Fibroblast of lung (primary cell): ENCODE data around the gene RASSF4. TPM values are rescaled to one million over a fixed set of nuclear protein-coding genes. Genes with fewer than 3 reads are reported as not detected.

Experiments used
- DNase-seq, 2 donors: peaks; one replicate each; pipeline versions ENCODE4 v3.0.0 to v3.0.0-alpha.2; 2010; ENCODE audit warnings: low read depth in 2 of 2
- H2AFZ ChIP-seq: 2 replicates; pipeline ENCODE4 v1.5.1; 2012; ENCODE audit warnings: low read length, control low read depth, inconsistent platforms
- H3K27ac ChIP-seq: 2 replicates; pipeline ENCODE4 v1.5.1; 2011; ENCODE audit warnings: low read length, control low read depth; ENCODE audit not compliant: insufficient read depth
- H3K27me3 ChIP-seq: 2 replicates; pipeline ENCODE4 v1.5.1; 2011; ENCODE audit warnings: mild to moderate bottlenecking, low read length; ENCODE audit not compliant: control insufficient read depth, insufficient read depth
- H3K36me3 ChIP-seq: 2 replicates; pipeline ENCODE4 v1.5.1; 2011; ENCODE audit warnings: low read length; ENCODE audit not compliant: control insufficient read depth, insufficient read depth
- H3K4me1 ChIP-seq: 2 replicates; pipeline ENCODE4 v1.5.1; 2011; ENCODE audit warnings: low read length; ENCODE audit not compliant: control insufficient read depth, insufficient read depth; ENCODE audit errors: extremely low read depth
- H3K4me2 ChIP-seq: 2 replicates; pipeline ENCODE4 v1.5.1; 2011; ENCODE audit warnings: low read length, control low read depth; ENCODE audit not compliant: insufficient read depth; ENCODE audit errors: extremely low read depth
- H3K4me3 ChIP-seq, 4 experiments: fragments of 200-600 bp in 1 of 4; sonication (generic) in 1 of 4; replicated peaks in 1 of 4; 2 replicates each; pipeline ENCODE4 v1.5.1; 2011 to 2016; ENCODE audit warnings: low read length in 4 of 4, low read depth in 3 of 4, mild to moderate bottlenecking in 3 of 4, control low read depth in 2 of 4, inconsistent platforms in 1 of 4, mixed read lengths in 1 of 4; ENCODE audit not compliant: insufficient read depth in 1 of 4; ENCODE audit errors: control extremely low read depth in 1 of 4
- H3K79me2 ChIP-seq: 2 replicates; pipeline ENCODE4 v1.5.1; 2012; ENCODE audit warnings: mild to moderate bottlenecking, low read length, inconsistent platforms; ENCODE audit not compliant: control insufficient read depth, insufficient read depth
- H3K9ac ChIP-seq: 2 replicates; pipeline ENCODE4 v1.5.1; 2011; ENCODE audit warnings: mild to moderate bottlenecking, low read length, control low read depth; ENCODE audit not compliant: insufficient read depth
- H3K9me3 ChIP-seq: 2 replicates; pipeline ENCODE4 v1.5.1; 2012; ENCODE audit warnings: low read depth, low read length; ENCODE audit not compliant: control insufficient read depth, insufficient read depth
- H4K20me1 ChIP-seq: 2 replicates; pipeline ENCODE4 v1.5.1; 2011; ENCODE audit warnings: low read length; ENCODE audit not compliant: control insufficient read depth, insufficient read depth; ENCODE audit errors: extremely low read depth
- CTCF ChIP-seq, 2 donors: IDR thresholded peaks in 1 of 2; conservative IDR thresholded peaks in 1 of 2; 1 replicate in 1 of 2; 2 replicates in 1 of 2; pipeline ENCODE4 v1.5.1; 2011 to 2012; ENCODE audit warnings: low read length in 2 of 2, control low read depth in 1 of 2, inconsistent platforms in 1 of 2, low read depth in 1 of 2, mild to moderate bottlenecking in 1 of 2
- EZH2 ChIP-seq: IDR thresholded peaks from 2 replicates; pipeline ENCODE4 v1.5.1; 2012; ENCODE audit warnings: low read length, control low read depth, mild to moderate bottlenecking; ENCODE audit errors: missing control alignments
- polyA minus RNA-seq: library from RNA; depleted of rRNA, polyadenylated mRNA; stranded (reverse); fragments of >200 nt; gene quantifications from 2 replicates; pipeline ENCODE4 v1.2.3, GENCODE V29; 2011; ENCODE audit warnings: low replicate concordance
- polyA plus RNA-seq, 2 donors: library from polyadenylated mRNA; depleted of rRNA in 1 of 2; stranded (reverse) in 1 of 2; unstranded in 1 of 2; fragments of >200 nt; gene quantifications; 2 replicates each; pipeline ENCODE4 v1.2.1, GENCODE V29; 2011 to 2012; ENCODE audit warnings: missing spikeins in 1 of 2
- total RNA-seq: library from RNA; depleted of rRNA; stranded (reverse); fragments of >200 nt; gene quantifications from 2 replicates; pipeline ENCODE4 v1.2.1, GENCODE V29; 2014

The RASSF4 gene, protein sequence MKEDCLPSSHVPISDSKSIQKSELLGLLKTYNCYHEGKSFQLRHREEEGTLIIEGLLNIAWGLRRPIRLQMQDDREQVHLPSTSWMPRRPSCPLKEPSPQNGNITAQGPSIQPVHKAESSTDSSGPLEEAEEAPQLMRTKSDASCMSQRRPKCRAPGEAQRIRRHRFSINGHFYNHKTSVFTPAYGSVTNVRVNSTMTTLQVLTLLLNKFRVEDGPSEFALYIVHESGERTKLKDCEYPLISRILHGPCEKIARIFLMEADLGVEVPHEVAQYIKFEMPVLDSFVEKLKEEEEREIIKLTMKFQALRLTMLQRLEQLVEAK
- 5.4 and 11.4 TPM in 2 replicates for total RNA-seq
- 2.5 and 6.4 TPM in 2 replicates for polyA plus RNA-seq
- polyA plus RNA-seq (2012) = 3.5 and 8.7 TPM in 2 replicates
- 3.7 and 8.6 TPM in 2 replicates for polyA minus RNA-seq

DNA sequence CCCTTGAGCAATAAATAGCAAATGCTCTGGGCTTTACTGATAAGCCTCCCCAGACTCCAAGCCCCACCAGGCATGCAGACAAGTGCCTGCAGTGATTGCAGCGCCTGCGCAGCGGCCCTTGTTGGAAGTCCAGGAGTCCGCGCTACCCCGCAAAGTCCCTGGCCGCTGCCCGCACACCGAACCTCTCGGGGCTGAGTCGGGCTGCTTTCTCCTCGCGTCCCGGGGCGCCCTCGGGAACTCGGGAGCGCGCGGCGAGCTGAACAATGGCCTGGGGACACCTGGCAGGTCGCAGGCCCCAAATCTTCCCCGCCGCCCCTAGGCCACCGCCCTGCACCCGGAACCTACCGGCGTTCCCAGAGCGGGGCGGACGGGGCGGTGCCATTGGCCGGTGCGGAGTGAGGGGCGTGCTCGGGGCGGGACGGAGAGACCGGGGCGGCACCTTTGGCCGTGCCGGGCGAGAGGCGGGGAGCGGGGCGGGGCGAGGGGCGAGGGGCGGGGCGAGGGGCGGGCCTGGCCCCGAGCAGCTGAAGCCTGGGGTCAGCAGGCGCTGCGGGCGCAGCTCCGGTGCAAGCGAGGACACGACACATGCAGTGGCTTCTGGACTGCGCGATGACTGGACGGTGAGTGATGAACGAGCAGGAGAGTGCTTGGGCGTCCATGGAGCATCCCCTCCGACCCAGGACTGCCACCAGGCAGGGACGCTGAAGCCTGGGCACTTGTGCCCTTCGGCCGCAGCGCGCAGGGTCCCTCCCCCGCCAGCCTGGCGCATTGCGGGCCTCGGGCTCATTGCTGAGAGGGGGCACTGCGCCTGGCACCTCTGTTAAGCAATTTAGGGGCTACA lies at the start of gene RASSF4:
Gene RASSF4, plus strand, starts transcription at position 556 of the 841 bp plus-strand sequence. CDS start 10,401 bp downstream, outside the sequence.
- Histone ChIP-seq H2AFZ (peak within 1 kb of the TSS; percentile 94), H4K20me1 (no peaks in the 10 kb centered on the region), H3K4me2 (peak within 1 kb of the TSS; percentile 90), H3K9me3 (no peaks in the 10 kb centered on the region), H3K79me2 (no peaks in the 10 kb centered on the region), H3K4me1 (peaks cover 10% of the 10 kb centered on the region), H3K27me3 (no peaks in the 10 kb centered on the region), H3K36me3 (no peaks in the 10 kb centered on the region), H3K27ac (peak within 1 kb of the TSS; percentile 56), H3K4me3 (peak within 1 kb of the TSS; percentile 67 to 90 (median 77)), H3K9ac (peak within 1 kb of the TSS; percentile 79)
- TF ChIP-seq EZH2 (no peak), CTCF (conservative IDR thresholded peaks at IDR 0.05 in 1 of 2, IDR thresholded peaks at IDR 0.05 in 1 of 2; ENCODE audit: low read depth in 1 of 2, low read length in 2 of 2) (no peak)
- DNase-seq = peak; percentile 71 to 81

DNA sequence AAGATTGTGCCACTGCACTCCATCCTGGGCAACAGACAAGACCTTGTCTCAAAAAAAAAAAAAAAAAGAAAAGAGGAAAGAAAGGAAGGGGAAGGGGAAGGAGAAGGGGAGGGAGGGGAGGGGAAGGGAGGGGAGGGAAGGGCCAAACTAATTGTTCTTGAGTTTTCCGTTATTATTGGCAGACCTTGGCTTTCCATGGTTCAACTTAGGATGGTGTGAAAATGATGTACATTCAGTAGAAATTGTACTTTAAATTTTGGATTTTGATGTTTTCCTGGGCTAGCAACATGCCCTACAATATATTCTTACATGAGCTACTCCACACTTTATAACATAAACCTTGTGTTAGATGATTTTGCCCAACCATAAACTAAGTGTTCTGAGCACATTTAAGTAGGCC lies 49.7 kb upstream of the RASSF4 start:
- no peaks in the 10 kb centered on the region for H3K9me3 ChIP-seq
- no peaks in the 10 kb centered on the region for H3K36me3 ChIP-seq
- no peak overlapping the region for H3K4me2 ChIP-seq
- no peaks in the 10 kb centered on the region for H4K20me1 ChIP-seq
- H3K27ac ChIP-seq = no peak overlapping the region
- peaks cover 21% of the 10 kb centered on the region for H3K27me3 ChIP-seq
- H2AFZ ChIP-seq = no peak overlapping the region
- H3K4me3 ChIP-seq = no peak overlapping the region
- H3K4me1 ChIP-seq = no peaks in the 10 kb centered on the region
- no peak overlapping the region for H3K9ac ChIP-seq
- no peaks in the 10 kb centered on the region for H3K79me2 ChIP-seq
- DNase-seq = no peak
- no peak for TF ChIP-seq CTCF (conservative IDR thresholded peaks at IDR 0.05 in 1 of 2, IDR thresholded peaks at IDR 0.05 in 1 of 2; ENCODE audit: low read depth in 1 of 2, low read length in 2 of 2)
- TF ChIP-seq EZH2 = no peak

- peaks cover 21% of the 10 kb centered on the region for H3K27me3 ChIP-seq
- H3K4me1 ChIP-seq = no peaks in the 10 kb centered on the region
- TF ChIP-seq EZH2 (no peak), CTCF (conservative IDR thresholded peaks at IDR 0.05 in 1 of 2, IDR thresholded peaks at IDR 0.05 in 1 of 2; ENCODE audit: low read depth in 1 of 2, low read length in 2 of 2) (no peak)
- no peaks in the 10 kb centered on the region for H3K79me2 ChIP-seq
- no peaks in the 10 kb centered on the region for H4K20me1 ChIP-seq
- no peak overlapping the region for H3K27ac ChIP-seq
- H3K36me3 ChIP-seq = no peaks in the 10 kb centered on the region
- no peak overlapping the region for H3K4me2 ChIP-seq
- no peak overlapping the region for H3K4me3 ChIP-seq
- no peak for DNase-seq
- H3K9me3 ChIP-seq = no peaks in the 10 kb centered on the region
- H3K9ac ChIP-seq = no peak overlapping the region
- no peak overlapping the region for H2AFZ ChIP-seq
These were observed 49.0 kb upstream of the RASSF4 start for GRCh38 chr10:44910602-44911001.
